Esophagus squamous epithelium (tissue), 4 donors: ENCODE measurements around the gene UBE2G2.

ENCODE experiments used
- POLR2A ChIP-seq, 4 donors: fragments of 450-650 bp; IDR thresholded peaks; one replicate each; pipeline ENCODE4 v1.6.1; 2017; ENCODE audit warnings: antibody characterized with exemption in 4 of 4, mild to moderate bottlenecking in 4 of 4, moderate library complexity in 3 of 4
- TF ChIP-seq, protein P1 (sequence below), 6 experiments: fragments of 450-650 bp in 4 of 6; fragments of 200-600 bp in 2 of 6; sonication (generic) in 2 of 6; IDR thresholded peaks; one replicate each; pipeline ENCODE4 v1.5.1; 2016 to 2019; ENCODE audit warnings: antibody characterized with exemption in 6 of 6, mild to moderate bottlenecking in 4 of 6, moderate library complexity in 4 of 6

DNA sequence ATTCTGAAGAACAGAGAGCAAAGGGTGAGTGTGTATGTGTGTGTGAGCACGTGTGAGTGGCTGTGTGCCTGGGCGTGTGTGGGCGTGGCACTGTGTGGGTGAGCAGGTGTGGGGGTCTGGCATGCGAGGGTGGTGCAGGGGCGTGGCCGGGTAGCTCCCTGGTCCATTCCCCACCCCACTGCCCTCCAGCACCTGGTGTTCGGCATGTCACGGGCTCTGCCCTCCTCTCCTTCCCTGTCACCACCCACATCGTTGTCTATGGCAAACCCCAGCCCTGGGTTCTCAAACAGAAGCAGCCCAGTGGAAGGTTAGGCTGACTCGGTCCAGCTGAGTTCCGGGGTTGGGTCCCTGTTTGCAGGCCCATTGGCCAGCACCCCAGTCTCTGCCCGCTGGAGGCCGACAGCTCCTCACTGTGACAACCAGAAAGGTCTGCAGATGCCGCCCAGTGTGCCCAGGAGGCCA lies 39.8 kb downstream of the UBE2G2 start:
- TF ChIP-seq, protein P1, sequence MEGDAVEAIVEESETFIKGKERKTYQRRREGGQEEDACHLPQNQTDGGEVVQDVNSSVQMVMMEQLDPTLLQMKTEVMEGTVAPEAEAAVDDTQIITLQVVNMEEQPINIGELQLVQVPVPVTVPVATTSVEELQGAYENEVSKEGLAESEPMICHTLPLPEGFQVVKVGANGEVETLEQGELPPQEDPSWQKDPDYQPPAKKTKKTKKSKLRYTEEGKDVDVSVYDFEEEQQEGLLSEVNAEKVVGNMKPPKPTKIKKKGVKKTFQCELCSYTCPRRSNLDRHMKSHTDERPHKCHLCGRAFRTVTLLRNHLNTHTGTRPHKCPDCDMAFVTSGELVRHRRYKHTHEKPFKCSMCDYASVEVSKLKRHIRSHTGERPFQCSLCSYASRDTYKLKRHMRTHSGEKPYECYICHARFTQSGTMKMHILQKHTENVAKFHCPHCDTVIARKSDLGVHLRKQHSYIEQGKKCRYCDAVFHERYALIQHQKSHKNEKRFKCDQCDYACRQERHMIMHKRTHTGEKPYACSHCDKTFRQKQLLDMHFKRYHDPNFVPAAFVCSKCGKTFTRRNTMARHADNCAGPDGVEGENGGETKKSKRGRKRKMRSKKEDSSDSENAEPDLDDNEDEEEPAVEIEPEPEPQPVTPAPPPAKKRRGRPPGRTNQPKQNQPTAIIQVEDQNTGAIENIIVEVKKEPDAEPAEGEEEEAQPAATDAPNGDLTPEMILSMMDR (IDR thresholded peaks at IDR 0.05): no peak
- no peak for TF ChIP-seq POLR2A (IDR thresholded peaks at IDR 0.05)
